HUDEP-2 (cell line): ENCODE results near the gene SETBP1.
"Not testable (repeated sequence)": the region's sequence is repeated elsewhere in the genome, so short reads cannot be mapped to it uniquely, and the experiment has no call there.

Source experiments
- DNase-seq, 76 experiments: peaks; one replicate each; lab custom pipeline; 2025; ENCODE audit not compliant: unreplicated experiment in 76 of 76; lab: John Stamatoyannopoulos, UW

Gene SETBP1

DNA sequence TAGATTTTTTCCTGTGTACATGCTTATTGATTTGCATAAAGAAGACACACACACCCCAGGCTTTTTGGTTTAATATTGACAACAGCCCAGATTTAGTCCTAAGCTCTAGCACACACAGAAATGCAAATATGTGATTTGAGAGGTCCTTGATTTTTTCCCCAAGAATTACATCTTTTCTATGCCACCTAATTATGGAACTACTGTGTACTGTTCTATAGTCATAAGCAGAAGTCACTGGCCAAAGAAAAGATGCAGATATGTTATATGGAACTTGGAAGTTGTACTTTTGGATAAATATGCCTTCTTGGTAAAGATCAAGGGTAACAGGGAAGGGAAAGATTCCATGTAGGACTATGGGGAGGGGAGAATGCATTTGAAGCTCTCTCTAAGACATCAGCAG, 105.6 kb downstream of the SETBP1 start:
- DNase-seq = no peak

GRCh38 chr18:44786688-44787087, 106.0 kb downstream of the SETBP1 start:
- no peak for DNase-seq

GRCh38 chr18:44788334-44788733, 107.6 kb downstream of the SETBP1 start:
- DNase-seq = no peak

DNA sequence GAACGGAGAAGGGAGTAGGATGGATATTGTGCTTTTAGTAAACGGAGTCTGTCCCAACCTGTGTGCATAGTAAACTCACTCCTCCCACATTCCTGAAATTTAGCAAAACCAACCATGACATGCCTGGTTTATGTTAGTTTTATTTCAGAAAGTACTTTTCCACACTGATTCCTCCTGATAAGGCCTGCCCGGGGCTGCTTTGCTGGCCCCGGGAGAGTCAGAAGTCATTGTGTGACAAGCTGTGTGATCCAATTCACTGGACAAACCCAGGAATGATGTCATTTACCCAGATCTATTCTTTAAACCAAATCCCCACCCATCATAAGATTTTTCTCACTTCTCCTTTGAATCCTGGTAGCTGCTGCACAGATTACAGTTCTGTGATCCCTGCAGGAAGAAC, 109.0 kb downstream of the SETBP1 start:
- no peak for DNase-seq

GRCh38 chr18:44790860-44791259, 110.2 kb downstream of the SETBP1 start:
- DNase-seq = no peak

- no peak for DNase-seq
These were observed 110.8 kb downstream of the SETBP1 start for GRCh38 chr18:44791520-44791919.

- DNase-seq = no peak
These were observed 111.9 kb downstream of the SETBP1 start for GRCh38 chr18:44792456-44793061.

- no peak for DNase-seq
These were observed 112.5 kb downstream of the SETBP1 start for GRCh38 chr18:44793194-44793593.

DNA sequence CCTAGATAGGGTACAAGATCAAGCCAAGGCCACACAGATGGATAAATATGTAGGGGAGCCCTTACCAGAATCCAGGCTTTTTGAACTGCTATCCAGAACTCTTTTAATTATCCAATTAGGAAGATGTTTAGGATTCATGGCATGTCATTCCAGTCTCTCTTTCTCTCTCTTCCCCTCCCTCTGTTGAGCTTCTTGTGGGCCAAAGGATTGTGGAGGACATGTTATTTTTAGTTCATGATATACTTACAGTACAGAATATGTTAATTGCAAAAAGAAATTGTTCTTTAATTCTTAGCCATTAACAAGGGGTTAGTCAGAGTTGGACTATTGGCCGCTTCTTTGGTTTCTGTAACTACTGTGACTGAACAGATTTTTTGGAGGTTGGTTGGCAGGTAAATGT, 113.0 kb downstream of the SETBP1 start:
- DNase-seq = no peak

DNA sequence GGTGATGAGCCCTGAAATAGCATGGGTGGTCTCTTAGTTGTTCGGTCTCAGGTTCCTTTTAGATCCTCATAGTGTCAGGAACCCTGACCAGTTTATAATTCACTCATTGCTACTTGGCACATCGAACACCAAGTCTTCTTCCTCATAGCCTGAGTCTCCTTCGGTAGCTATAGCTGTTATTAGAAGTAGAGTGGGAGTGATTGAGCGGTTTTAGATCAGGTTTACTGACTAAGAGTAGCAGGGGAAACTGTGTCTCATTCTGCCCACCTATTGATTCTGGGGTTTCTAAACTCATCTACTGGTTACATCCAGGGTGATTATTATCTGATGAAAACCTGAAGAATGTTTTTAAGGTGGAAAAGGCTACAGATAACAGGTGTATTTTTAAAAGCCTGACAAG, 114.6 kb downstream of the SETBP1 start:
- DNase-seq = no peak

DNA sequence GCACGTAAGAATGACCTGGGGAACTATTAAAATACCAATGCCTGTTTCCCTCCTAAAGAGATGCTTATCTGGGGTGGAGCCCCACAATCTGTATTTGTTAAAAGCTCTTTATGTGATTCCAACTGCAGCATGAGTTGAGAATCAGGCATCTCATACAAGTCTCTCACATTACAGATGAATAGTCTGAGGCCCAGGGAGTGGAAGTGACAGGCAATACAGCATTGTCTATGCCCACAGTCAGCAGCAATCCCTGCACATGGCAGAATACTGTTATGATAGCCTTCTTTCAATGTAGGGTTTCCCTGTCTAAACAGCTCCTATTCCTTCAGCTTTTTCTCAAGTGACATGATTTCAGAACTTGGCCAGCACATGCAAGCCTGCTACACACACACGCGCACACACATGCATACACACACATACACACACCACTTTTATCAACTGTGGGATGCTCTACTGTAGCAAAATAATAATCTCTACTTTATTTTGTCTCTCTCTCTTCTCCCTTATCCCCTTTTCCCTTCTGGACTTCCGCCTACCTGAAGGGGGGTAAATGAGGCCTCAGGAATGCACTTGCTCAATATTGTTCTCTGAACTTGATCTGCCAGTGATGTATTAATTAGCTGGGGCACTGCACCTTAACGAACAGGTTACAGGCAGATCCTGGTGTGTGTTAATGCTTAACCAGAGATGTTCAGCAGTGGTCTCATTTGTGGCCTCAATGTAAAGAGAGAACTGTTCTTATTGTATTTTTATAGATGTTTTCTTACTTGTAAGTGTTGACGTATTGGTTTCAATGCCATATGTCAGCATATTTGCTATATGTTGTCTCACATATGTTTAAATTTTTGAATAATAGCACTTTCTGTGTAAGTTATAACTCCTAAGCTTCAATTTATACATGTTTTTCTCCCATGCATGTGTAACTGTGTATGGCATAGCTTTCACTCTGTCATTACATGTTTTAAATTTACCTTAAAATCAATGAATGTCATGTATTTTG, 116.0 kb downstream of the SETBP1 start:
- DNase-seq = no peak

DNA sequence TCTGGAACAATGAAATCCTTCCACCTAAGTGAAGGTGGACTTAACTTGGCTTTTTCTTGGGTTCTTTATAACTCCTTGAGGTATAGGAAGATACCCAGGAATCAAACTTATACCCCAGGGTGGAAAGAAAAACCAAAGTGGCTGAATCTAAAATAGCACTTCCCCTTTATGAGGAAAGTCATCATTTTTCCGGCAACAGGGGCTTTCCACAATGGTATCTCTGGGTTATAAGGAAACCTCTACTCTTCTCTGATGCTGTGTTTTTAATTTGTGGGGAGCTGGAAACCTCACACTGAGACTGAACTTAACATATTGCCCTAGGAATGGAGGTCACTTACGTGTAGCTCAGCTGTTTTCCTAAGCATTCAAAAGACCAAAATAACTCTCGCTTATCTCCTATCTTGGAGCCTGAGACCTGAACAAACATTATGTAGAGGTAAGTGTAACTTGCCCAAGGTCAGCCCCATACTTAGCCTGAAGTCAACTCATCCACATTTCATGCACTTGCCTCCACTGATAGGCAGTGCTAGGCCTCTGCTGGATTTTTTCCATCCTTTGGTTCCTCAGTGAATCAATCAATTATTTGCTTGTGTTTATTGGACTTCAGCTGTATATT, 117.9 kb downstream of the SETBP1 start:
- no peak for DNase-seq

DNA sequence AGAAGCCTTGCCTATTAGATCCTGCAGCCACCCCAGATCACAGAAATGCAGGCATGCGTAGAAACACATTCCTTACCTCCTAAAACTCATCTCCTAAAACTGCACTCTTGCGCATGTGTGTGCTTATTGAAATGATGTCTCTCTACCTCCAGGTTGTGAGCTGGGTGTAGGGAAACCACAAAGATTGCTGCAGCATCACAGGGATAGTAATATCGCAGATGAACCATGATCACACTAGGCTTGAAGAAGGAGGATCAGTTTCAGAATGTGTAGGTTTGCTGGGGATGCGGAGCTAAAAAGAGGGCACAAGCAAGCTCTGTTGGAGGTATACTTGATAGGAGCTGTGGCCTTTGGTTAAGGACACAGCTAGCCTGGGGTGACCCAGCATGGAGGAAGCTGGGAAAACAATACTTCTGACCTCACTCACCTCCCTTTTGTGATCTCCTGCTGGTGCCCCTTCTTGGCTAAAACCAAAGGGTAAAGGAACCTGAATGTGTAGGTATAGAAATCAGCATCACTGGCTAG, 118.8 kb downstream of the SETBP1 start:
- DNase-seq = no peak

DNA sequence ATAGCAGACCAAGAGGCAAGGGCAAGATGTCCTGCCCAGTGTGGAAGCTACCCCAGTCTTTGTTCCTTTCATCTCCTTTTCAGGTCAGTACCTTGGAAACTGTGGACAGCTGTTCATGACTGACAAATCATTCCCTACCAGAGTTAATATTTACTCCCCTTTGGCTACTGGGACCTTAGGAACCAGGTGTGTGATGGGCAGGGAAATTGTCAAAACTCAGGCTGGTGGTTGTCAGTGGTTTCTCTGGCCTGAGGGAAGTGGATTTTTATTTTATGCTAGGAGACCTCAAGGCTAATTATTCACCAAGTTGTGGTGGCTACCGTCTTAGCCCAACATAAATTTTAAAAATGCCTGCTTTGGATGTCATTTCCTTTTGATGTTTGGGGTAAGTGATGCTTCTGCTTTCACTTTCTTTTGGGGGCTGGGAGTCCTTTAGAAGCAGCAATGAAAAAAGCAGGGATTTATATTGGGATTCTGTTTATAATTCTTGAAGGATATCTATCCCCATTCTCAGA, 119.3 kb downstream of the SETBP1 start:
- DNase-seq = no peak

DNA sequence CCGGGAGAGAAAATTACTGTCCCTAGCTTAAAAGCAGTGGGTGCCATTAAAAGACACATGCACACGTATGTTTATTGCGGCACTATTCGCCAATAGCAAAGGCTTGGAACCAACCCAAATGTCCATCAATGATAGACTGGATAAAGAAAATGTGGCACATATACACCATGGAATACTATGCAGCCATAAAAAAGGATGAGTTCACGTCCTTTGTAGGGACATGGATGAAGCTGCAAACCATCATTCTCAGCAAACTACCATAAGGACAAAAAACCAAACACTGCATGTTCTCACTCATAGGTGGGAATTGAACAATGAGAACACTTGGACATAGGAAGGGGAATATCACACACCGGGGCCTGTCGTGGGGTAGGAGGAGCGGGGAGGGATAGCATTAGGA, 120.1 kb downstream of the SETBP1 start:
- not testable (repeated sequence) for DNase-seq

GRCh38 chr18:44801781-44802180, 121.1 kb downstream of the SETBP1 start:
- no peak for DNase-seq

GRCh38 chr18:44802508-44802907, 121.8 kb downstream of the SETBP1 start:
- DNase-seq = no peak

- no peak for DNase-seq
These were observed 122.4 kb downstream of the SETBP1 start for GRCh38 chr18:44803019-44803650.

DNA sequence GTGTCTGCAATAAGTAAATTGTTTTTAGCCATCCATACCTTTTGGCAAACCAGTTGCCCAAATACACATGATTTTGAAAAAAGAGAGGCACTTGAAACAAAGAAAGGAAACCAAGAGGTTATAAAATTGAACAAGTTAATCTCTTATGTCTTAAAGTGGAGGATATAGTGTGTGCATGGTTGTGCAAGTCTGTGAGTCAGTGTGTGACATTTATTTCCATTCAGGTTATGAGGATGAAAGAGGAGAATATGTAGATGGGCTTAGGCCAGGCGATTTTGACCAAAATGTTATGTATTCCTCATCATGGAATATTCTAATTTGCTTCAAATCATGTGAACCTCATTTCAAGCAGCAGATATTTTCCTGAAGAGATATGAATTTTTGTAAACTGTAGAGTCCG, 123.3 kb downstream of the SETBP1 start:
- DNase-seq = no peak

DNA sequence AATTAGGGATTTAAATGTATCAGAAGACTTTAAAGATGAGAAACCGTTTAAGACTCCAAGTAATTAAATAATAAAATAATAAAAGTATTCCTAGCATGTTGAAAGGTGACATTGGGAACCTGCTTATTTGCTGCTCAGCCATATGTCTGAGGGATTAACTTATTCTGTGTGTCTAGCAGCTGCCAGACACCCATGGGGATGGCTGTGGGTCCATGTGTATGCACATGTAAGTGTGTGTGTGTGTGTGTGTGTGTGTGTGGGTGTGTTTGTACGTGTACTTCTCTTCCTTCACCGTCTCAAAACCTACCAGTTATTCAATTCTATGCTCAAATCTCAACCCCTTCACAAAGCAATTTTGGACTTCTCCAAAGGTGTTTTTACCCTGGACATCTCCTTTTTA, 124.5 kb downstream of the SETBP1 start:
- DNase-seq = no peak

DNA sequence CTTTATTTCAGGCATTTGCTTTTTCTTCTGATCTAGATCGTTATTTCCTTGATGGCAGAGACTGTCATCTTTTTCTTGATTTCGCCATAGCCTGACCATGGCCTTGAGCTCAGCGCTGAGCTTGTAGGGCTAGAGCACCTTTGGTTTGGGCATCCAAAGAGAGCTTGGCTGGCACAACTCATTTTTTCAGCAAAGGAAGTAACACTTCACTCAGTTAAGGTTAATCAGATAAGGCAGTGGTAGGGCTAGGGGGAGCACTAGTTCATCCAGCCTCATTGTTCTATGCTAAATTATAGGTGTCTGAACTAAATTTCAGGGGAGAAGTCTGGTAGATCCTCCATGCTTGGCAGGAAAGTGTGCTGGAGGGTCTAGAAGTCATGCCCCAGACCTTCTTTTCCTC, 125.0 kb downstream of the SETBP1 start:
- no peak for DNase-seq
